Natural killer cell (primary cell): ENCODE results near the gene C19orf67. TPM values are rescaled to one million over a fixed set of nuclear protein-coding genes. Genes with fewer than 3 reads are reported as not detected.

Source experiments
- ATAC-seq, 3 donors: fragments of 150-1000 bp in 2 of 3; fragments of 200-7000 bp in 1 of 3; cut with Tn5 transposase; 1 replicate in 1 of 3; 2 replicates in 2 of 3; pipeline ENCODE4 v1.10.0; 2021; ENCODE audit warnings: mild to moderate bottlenecking in 2 of 3, moderate library complexity in 2 of 3
- DNase-seq, 2 donors: peaks; one replicate each; pipeline versions ENCODE4 v3.0.0 to v3.0.0-alpha.2; 2013 to 2021; ENCODE audit warnings: mixed read lengths in 1 of 2
- H3K27ac ChIP-seq: one replicate; pipeline ENCODE4 v1.5.1; 2013; ENCODE audit warnings: mild to moderate bottlenecking, low read length
- H3K27me3 ChIP-seq: one replicate; pipeline ENCODE4 v1.6.1; 2013; ENCODE audit warnings: low read length; ENCODE audit not compliant: control insufficient read depth, insufficient read depth
- H3K36me3 ChIP-seq: one replicate; pipeline ENCODE4 v1.6.1; 2013; ENCODE audit warnings: low read length; ENCODE audit not compliant: control insufficient read depth, insufficient read depth
- H3K4me1 ChIP-seq: one replicate; pipeline ENCODE4 v1.6.1; 2013; ENCODE audit warnings: low read length; ENCODE audit not compliant: control insufficient read depth, insufficient read depth
- H3K4me3 ChIP-seq: one replicate; pipeline ENCODE4 v1.5.1; 2013; ENCODE audit warnings: low read length
- H3K9me3 ChIP-seq: one replicate; pipeline ENCODE4 v1.6.1; 2013; ENCODE audit warnings: low read length; ENCODE audit not compliant: control insufficient read depth, insufficient read depth
- H3K27ac Mint-ChIP-seq, 2 donors: one replicate each; pipeline ENCODE4 v1.8.0; 2022; ENCODE audit warnings: mild to moderate bottlenecking in 2 of 2, mixed read lengths in 2 of 2, moderate library complexity in 1 of 2
- H3K27me3 Mint-ChIP-seq, 2 donors: one replicate each; pipeline ENCODE4 v1.8.0; 2022; ENCODE audit warnings: low read depth in 2 of 2, mixed read lengths in 2 of 2
- H3K36me3 Mint-ChIP-seq: one replicate; pipeline ENCODE4 v1.8.0; 2022; ENCODE audit warnings: mixed read lengths
- H3K4me1 Mint-ChIP-seq, 2 donors: one replicate each; pipeline ENCODE4 v1.8.0; 2022; ENCODE audit warnings: mixed read lengths in 2 of 2
- H3K4me3 Mint-ChIP-seq: one replicate; pipeline ENCODE4 v1.8.0; 2022; ENCODE audit warnings: mild to moderate bottlenecking, moderate library complexity, mixed read lengths
- H3K9me3 Mint-ChIP-seq, 2 donors: one replicate each; pipeline ENCODE4 v1.8.0; 2022; ENCODE audit warnings: mixed read lengths in 2 of 2
- WGBS: methylation state at CpG from one replicate; pipeline ENCODE4 v1.1.7; 2013; ENCODE audit warnings: missing lambda C conversion rate; ENCODE audit not compliant: insufficient coverage; 5-methylcytosine and 5-hydroxymethylcytosine counted together
- intact Hi-C: fragments of 100-400 bp; cut with micrococcal nuclease; formaldehyde crosslinking; loops from one replicate; pipeline ENCODE4 v1.14.2; 2022
- total RNA-seq, 4 donors: library from RNA; stranded (reverse); fragments of 120-200 nt in 1 of 4; gene quantifications; one replicate each; pipeline versions ENCODE4 v1.2.3 to v1.2.4, GENCODE V29; 2013 to 2022
- TF ChIP-seq, protein P1 (sequence below): fragments of 200-600 bp; IDR thresholded peaks from one replicate; pipeline ENCODE4 v1.8.0; 2022; ENCODE audit warnings: antibody characterized with exemption

C19orf67 gene
- total RNA-seq, 3 donors from 2014 or later (not counting 1 experiment from before 2014, with no cell fraction given) = 0.35 to 0.53 TPM; not detected in 1

GRCh38 chr19:14111486-14111885 lies 25.9 kb upstream of the C19orf67 start:
- Mint-ChIP-seq H3K4me1 (peaks cover 13 to 27% of the 10 kb centered on the region in 2 donors), H3K27me3 (no peaks in the 10 kb centered on the region), H3K9me3 (no peaks in the 10 kb centered on the region), H3K36me3 (no peaks in the 10 kb centered on the region), H3K27ac (peak overlapping the region in 1 of 2 donors; percentile 38), H3K4me3 (no peak overlapping the region)
- 88% methylated on average over 1 of the region's 1 CpG for WGBS
- peaks cover 2% of the 10 kb centered on the region for H3K36me3 ChIP-seq
- DNase-seq (no peak), ATAC-seq (no peak)
- TF ChIP-seq, protein P1, sequence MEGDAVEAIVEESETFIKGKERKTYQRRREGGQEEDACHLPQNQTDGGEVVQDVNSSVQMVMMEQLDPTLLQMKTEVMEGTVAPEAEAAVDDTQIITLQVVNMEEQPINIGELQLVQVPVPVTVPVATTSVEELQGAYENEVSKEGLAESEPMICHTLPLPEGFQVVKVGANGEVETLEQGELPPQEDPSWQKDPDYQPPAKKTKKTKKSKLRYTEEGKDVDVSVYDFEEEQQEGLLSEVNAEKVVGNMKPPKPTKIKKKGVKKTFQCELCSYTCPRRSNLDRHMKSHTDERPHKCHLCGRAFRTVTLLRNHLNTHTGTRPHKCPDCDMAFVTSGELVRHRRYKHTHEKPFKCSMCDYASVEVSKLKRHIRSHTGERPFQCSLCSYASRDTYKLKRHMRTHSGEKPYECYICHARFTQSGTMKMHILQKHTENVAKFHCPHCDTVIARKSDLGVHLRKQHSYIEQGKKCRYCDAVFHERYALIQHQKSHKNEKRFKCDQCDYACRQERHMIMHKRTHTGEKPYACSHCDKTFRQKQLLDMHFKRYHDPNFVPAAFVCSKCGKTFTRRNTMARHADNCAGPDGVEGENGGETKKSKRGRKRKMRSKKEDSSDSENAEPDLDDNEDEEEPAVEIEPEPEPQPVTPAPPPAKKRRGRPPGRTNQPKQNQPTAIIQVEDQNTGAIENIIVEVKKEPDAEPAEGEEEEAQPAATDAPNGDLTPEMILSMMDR = no peak
- H3K4me1 ChIP-seq = peaks cover 35% of the 10 kb centered on the region
- no peak overlapping the region for H3K4me3 ChIP-seq
- H3K9me3 ChIP-seq = no peaks in the 10 kb centered on the region
- H3K27ac ChIP-seq = no peak overlapping the region
- no peaks in the 10 kb centered on the region for H3K27me3 ChIP-seq
- intact Hi-C loops = no loop called here

- H3K9me3 Mint-ChIP-seq = no peaks in the 10 kb centered on the region
- no peak overlapping the region for H3K4me3 Mint-ChIP-seq
- DNase-seq (no peak), ATAC-seq (no peak)
- H3K9me3 ChIP-seq = no peaks in the 10 kb centered on the region
- 93% methylated on average over 2 of the region's 2 CpGs for WGBS
- H3K4me1 Mint-ChIP-seq = peaks cover 5 to 21% of the 10 kb centered on the region in 2 donors
- no peak overlapping the region for H3K27ac Mint-ChIP-seq
- intact Hi-C loops = no loop called here
- H3K27me3 Mint-ChIP-seq = no peaks in the 10 kb centered on the region
- no peaks in the 10 kb centered on the region for H3K36me3 Mint-ChIP-seq
- H3K36me3 ChIP-seq = peaks cover 6% of the 10 kb centered on the region
- no peak overlapping the region for H3K4me3 ChIP-seq
- no peaks in the 10 kb centered on the region for H3K27me3 ChIP-seq
- no peak overlapping the region for H3K27ac ChIP-seq
- H3K4me1 ChIP-seq = peaks cover 26% of the 10 kb centered on the region
- TF ChIP-seq, protein P1 = no peak
These were observed 25.1 kb upstream of the C19orf67 start for GRCh38 chr19:14110650-14111049.

GRCh38 chr19:14107581-14108461 lies 22.2 kb upstream of the C19orf67 start:
- H3K27me3 ChIP-seq = no peaks in the 10 kb centered on the region
- peaks cover 13% of the 10 kb centered on the region for H3K36me3 ChIP-seq
- no peak overlapping the region for H3K4me3 Mint-ChIP-seq
- peaks cover 2% of the 10 kb centered on the region for H3K4me1 ChIP-seq
- H3K36me3 Mint-ChIP-seq = no peaks in the 10 kb centered on the region
- no peak for ATAC-seq
- H3K27ac ChIP-seq = no peak overlapping the region
- H3K4me3 ChIP-seq = no peak overlapping the region
- H3K27me3 Mint-ChIP-seq = no peaks in the 10 kb centered on the region
- intact Hi-C loops = no loop called here
- no peak overlapping the region for H3K27ac Mint-ChIP-seq
- peaks cover 0 to 8% of the 10 kb centered on the region in 2 donors for H3K4me1 Mint-ChIP-seq
- TF ChIP-seq, protein P1 = no peak
- DNase-seq = no peak
- no peaks in the 10 kb centered on the region for H3K9me3 ChIP-seq
- H3K9me3 Mint-ChIP-seq = no peaks in the 10 kb centered on the region
- WGBS = 97% methylated on average over 22 of the region's 23 CpGs
